ENCODE measurements around the gene SLC45A3. TPM values are rescaled to one million over a fixed set of nuclear protein-coding genes. Genes with fewer than 3 reads are reported as not detected.
A peak's percentile ranks its signal among the peaks of the same experiment; 100 is the strongest.

SLC45A3 gene
- total and polyA plus RNA-seq, 2 of the 8 experiments (the other 6 are each of a cell fraction or from before 2014, with no cell fraction given), result 13.0 to 14.3 TPM

DNA sequence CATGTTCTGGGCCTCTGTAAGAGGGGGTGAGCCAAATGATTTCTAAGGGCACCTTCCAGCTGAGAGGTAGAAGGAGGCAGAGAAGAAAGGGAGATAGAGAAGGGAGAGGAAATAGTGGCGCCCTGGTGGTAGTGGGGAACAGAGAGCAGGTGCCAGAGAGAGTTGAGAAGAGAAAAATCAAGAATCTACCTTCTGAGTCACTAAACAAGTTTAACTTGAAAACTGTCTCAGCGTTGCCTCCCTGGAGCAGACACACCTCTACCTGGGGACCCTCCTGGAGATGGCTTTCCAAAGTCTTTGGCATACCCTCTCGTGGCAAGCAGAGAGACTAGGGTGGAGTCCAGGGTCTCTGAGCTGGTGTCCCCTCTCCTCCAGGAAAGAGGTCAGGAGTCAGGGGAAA, 1.1 kb upstream of the SLC45A3 start:
- H4K91ac ChIP-seq (replicated peaks; ENCODE audit: insufficient read length, low read length), result no peak overlapping the region
- no peak overlapping the region for H3K14ac ChIP-seq (ENCODE audit: insufficient read length)
- ChIA-PET CTCF (ENCODE audit: partially characterized antibody) (interaction anchor here (1.1 to 17.5 kb wide), 9 partner anchors 9 to 235 kb away, joined by 3 to 378 read pairs (median 4); no protein-coding TSS in a partner anchor), POLR2A (ENCODE audit: partially characterized antibody) (interaction anchor here (1.8 to 5.4 kb wide), 6 partner anchors 11 to 50 kb away, joined by 11 to 49 read pairs (median 12); partner anchors contain the start of gene ELK4)
- no peak overlapping the region for H2AK5ac ChIP-seq (ENCODE audit: low read depth, low read length)
- H4K8ac ChIP-seq (ENCODE audit: extremely low read depth, insufficient read depth, low read length), result no peak overlapping the region
- no peaks in the 10 kb centered on the region for H3K36me3 ChIP-seq (ENCODE audit: control insufficient read depth in 2 of 4, insufficient read depth in 4 of 4, low read length in 3 of 4)
- no peak overlapping the region for H3K4ac ChIP-seq (replicated peaks; ENCODE audit: insufficient read length, low read depth, low read length)
- peaks cover 0 to 26% of the 10 kb centered on the region in 2 experiments; a peak in 3 of 4 replicates for H3K79me2 ChIP-seq (ENCODE audit: control insufficient read depth in 1 of 2, insufficient read depth in 2 of 2, low read length in 2 of 2)
- H2BK12ac ChIP-seq (ENCODE audit: low read depth, low read length), result no peak overlapping the region
- no peak overlapping the region for H3K56ac ChIP-seq (replicated peaks; ENCODE audit: insufficient read length, low read depth, low read length)
- H3K23me2 ChIP-seq (ENCODE audit: low read depth, low read length), result peaks cover 11% of the 10 kb centered on the region
- H4K20me1 ChIP-seq (replicated peaks in 1 of 2; ENCODE audit: control insufficient read depth in 1 of 2, insufficient read depth in 2 of 2, low read length in 2 of 2), result peaks cover 0 to 6% of the 10 kb centered on the region in 2 experiments
- no peak overlapping the region for H3K9ac ChIP-seq (replicated peaks in 1 of 4; ENCODE audit: extremely low read depth in 1 of 4, low read depth in 3 of 4, low read length in 3 of 4)
- H2AFZ ChIP-seq (ENCODE audit: low read length), result no peak overlapping the region
- WGBS, 2 experiments (ENCODE audit: extremely low coverage in 1 of 2, insufficient coverage in 1 of 2, insufficient read length in 1 of 2, insufficient replicate concordance in 2 of 2, low coverage in 1 of 2, low lambda C conversion rate in 2 of 2, missing lambda C conversion rate in 1 of 2), result 91% methylated on average over 3 of the region's 3 CpGs; no CpG with 5 or more reads in 1 of the 2 experiments
- peaks cover 0 to 11% (median 2%) of the 10 kb centered on the region in 4 experiments; a peak in 2 of 7 replicates for H3K27me3 ChIP-seq (replicated peaks in 1 of 4; ENCODE audit: control insufficient read depth in 3 of 4, extremely low read depth in 1 of 4, insufficient read depth in 3 of 4, low read length in 3 of 4)
- H2BK5ac ChIP-seq (ENCODE audit: low read depth, low read length), result no peak overlapping the region
- no peak overlapping the region for H2BK120ac ChIP-seq (replicated peaks; ENCODE audit: low read depth, low read length)
- no peak overlapping the region; the same call in 1 of the 2 replicates for H3K18ac ChIP-seq (ENCODE audit: extremely low read depth, low read length)
- peak overlapping the region in 1 of 2 experiments; percentile 83; a peak in 1 of 4 replicates for H3K4me2 ChIP-seq (ENCODE audit: insufficient read depth in 1 of 2, low read depth in 2 of 2, low read length in 2 of 2)
- H3K79me1 ChIP-seq (ENCODE audit: low read depth, low read length), result peaks cover 6% of the 10 kb centered on the region; the same call in 1 of the 2 replicates
- DNase-seq (ENCODE audit: low read depth in 1 of 2, low spot score in 2 of 2) (no peak), FAIRE-seq (no peak)
- H2BK20ac ChIP-seq (ENCODE audit: low read length), result no peak overlapping the region
- H4K5ac ChIP-seq (ENCODE audit: insufficient read length, low read depth, low read length), result no peak overlapping the region
- no peak overlapping the region for H3K27ac ChIP-seq (ENCODE audit: low read depth, low read length)
- peak overlapping the region; percentile 81; the same call in 1 of the 2 replicates for H2BK15ac ChIP-seq (ENCODE audit: low read length)
- no peaks in the 10 kb centered on the region for H3K9me3 ChIP-seq (ENCODE audit: insufficient read depth in 2 of 2, low read depth in 1 of 2, low read length in 1 of 2)
- peaks cover 4 to 21% (median 12%) of the 10 kb centered on the region in 4 experiments for H3K4me1 ChIP-seq (replicated peaks in 1 of 4; ENCODE audit: control insufficient read depth in 3 of 4, insufficient read depth in 4 of 4, low read length in 3 of 4)
- no peak overlapping the region for H3K4me3 ChIP-seq (ENCODE audit: extremely low read depth in 1 of 4, insufficient read depth in 2 of 4, low read depth in 3 of 4, low read length in 4 of 4)
- H3K23ac ChIP-seq (ENCODE audit: insufficient read length), result no peak overlapping the region
- TF ChIP-seq TAF1 (IDR thresholded peaks at IDR 0.05; ENCODE audit: low read depth, low read length) (no peak), YY1 (IDR thresholded peaks at IDR 0.05; ENCODE audit: low read depth, low read length) (no peak), SAP30 (IDR thresholded peaks at IDR 0.05; ENCODE audit: insufficient read depth, insufficient replicate concordance, low read length) (no peak), BCL11A (IDR thresholded peaks at IDR 0.05; ENCODE audit: low read depth in 2 of 2, low read length in 2 of 2) (no peak)
- TF ChIP-seq, protein P1, sequence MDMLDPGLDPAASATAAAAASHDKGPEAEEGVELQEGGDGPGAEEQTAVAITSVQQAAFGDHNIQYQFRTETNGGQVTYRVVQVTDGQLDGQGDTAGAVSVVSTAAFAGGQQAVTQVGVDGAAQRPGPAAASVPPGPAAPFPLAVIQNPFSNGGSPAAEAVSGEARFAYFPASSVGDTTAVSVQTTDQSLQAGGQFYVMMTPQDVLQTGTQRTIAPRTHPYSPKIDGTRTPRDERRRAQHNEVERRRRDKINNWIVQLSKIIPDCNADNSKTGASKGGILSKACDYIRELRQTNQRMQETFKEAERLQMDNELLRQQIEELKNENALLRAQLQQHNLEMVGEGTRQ (IDR thresholded peaks at IDR 0.05; ENCODE audit: low read length), result no peak

All from H1 (cell line).